Measurements from ENCODE around the gene ZNF605.
"Not testable (repeated sequence)": the region's sequence is repeated elsewhere in the genome, so short reads cannot be mapped to it uniquely, and the experiment has no call there.

ZNF605 gene

GRCh38 chr12:132907216-132907615 is 48.9 kb downstream of the ZNF605 start:
- DNase-seq (ENCODE audit: low read depth), result no peak

GRCh38 chr12:132904718-132905328 is 51.3 kb downstream of the ZNF605 start:
- DNase-seq (ENCODE audit: low read depth), result peak; percentile 67

DNA sequence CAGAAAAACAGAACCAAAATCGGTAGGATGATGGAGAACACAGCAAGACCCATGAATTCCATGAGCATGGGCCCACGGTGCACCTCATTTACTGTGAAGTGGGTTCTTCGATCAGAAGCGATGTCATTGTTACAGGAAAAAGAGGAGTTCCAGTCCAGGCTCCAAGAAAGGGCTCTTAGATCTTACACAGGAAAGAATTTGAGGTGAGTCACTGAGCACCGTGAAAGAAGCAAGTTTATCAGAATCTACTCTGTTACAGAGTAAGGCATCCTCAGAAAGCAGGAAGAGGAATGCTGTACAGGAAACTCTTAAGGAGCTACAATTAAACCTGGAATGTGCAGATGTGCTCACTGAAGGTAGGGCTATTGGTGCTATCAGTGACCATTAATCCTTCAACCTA is 57.1 kb downstream of the ZNF605 start:
- DNase-seq (ENCODE audit: low read depth), result no peak

GRCh38 chr12:132888852-132889251 is 67.3 kb downstream of the ZNF605 start:
- DNase-seq (ENCODE audit: low read depth), result no peak

DNA sequence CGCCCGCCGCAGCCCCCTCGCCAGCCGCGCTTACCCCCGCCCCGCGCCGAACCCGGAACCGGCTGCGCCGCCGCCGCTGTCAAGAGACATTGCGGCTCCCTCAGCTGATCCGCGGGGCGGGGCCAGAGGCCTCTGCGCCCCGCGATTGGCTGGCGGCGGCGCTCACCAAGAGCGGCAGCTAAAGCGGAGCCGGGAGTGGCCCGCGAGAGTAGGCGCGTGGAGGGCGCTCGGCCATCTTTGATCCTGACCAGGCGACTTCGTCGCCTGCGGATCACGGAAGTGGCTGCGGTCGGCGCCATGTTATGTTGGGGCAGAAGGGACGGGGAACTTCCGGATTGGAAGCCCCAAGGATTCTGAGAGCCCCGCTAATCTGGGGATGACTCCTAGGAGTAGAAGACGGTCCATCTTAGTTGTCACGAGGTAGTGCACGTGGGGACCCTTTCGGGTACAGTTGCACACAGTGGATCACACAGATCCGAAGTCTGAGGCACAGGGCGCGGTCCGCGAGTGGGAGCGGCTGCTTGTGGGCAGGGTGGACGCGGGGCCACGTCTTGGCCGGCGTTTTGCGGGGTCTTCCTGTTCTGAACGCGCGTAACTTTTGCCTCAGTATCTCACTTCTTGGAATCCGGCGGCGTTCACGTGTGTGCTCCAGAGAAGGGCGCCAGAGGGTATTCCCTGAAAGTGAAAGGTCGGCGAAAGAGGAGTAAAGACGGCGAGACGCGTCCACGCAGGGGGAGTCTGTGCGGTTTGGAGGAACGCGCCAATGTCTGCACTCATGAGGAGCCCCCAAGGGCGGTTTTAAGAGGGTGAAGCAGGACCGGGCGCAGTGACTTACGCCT is 68.4 kb downstream of the ZNF605 start, which contains the start of gene CHFR:
Gene CHFR (minus strand): TSS at position 93 of the 839 bp plus-strand sequence. CDS start 277 bp downstream, outside the sequence.
- peak; percentile 93 for DNase-seq (ENCODE audit: low read depth)

DNA sequence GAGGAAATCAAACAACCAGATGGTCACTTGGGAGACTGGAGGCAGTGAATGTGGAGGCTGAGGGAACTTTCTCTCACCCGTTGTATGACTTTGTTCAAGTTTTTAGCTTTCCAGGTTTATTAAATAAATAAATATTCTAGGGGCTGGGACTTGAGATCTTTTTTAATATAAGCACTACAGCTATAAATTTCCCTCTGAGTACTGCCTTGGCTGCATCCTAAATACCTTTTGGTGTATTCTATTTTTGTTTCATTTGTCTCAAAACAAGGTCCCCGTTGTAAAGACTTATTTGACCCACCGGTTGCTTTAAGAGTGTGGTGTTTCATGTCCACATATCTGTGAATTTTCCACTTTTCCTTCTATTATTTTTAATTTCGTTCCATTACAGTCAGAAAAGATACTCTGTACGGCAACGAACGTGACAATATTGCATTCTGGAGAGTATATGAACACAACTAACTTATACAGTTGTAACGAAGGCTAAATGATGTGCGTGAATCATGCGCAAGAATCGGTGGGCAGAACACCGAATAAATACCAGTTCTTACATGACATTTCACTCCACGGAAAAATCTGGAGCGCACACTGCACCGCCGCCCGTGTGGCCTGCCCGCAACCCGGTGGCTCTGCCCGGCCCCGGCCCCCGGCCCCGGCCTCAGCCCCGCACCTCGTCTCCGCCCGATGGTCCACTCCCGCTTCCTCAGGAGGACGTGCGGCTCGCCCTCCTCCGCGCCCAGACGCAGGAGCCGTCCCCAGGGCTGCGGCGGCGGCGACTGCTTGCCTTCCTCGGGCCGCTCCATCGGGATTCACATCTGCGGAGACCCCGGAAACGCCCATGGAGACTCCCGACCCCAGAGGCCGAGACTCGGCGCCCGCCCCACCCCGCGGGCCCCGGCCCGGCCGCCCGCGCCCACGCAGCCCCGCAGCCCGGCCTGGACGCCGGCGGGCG is 69.3 kb downstream of the ZNF605 start:
- no peak for DNase-seq (ENCODE audit: low read depth)

- no peak for DNase-seq (ENCODE audit: low read depth)
Observed at GRCh38 chr12:132881818-132882217, 74.3 kb downstream of the ZNF605 start.

GRCh38 chr12:132874620-132875019 is 81.5 kb downstream of the ZNF605 start:
- not testable (repeated sequence) for DNase-seq (ENCODE audit: low read depth)

DNA sequence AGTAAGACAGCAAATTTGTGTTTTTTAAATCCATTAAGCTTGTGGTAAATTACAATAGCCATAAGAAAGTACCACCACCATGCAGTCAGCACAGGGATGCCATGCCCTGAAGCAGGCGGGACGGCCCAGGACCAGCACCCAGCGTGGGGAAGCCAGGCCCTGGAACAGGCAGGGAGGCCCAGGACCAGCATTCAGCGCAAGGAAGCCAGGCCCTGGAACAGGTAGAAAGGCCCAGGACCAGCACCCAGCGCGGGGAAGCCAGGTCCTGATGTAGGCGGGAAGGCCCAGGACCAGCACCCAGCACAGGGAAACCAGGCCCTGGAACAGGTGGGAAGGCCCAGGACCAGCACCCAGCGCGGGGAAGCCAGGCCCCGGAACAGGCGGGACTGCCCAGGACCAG is 81.9 kb downstream of the ZNF605 start:
- DNase-seq (ENCODE audit: low read depth), result no peak

DNA sequence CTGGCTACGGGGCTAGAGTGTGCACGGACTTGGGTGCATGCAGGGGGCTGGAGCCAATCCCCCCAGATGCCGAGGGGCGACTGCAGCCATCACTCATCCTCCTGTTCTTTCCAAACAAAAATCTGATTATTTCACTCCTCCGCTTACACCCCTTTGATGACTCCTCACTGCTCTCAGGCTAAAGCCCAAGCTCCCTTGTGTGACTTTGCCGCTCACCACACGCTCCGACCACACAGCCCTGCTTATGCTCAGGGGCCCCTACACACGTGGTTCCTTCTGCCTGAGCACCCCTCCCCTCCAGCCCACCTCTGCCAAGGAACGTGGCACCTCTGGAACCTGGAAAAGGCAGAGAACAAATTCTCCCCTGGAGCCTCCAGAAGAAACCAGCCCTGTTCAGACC is 82.4 kb downstream of the ZNF605 start:
- DNase-seq (ENCODE audit: low read depth), result no peak

DNA sequence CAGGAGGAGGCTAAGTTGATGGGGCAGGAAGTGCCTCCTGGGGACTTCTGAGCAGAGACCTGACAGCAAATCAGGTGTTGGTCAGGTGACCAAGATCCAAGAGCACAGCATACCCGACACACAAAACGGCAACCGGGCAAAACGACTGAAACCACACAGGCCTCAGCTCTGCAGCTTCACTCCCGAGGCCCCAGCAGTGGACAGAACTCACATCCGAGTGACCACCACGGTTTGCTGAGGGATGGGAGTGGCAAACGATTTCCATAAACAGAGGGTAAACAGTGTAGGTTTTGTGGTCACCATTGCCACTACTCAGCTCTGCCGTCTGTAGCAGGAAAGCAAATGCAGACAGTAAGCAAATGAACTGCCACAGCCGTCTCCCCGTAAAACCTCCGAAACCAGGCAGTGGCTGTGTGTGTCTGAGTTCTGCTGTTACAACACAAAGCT is 83.1 kb downstream of the ZNF605 start:
- no peak for DNase-seq (ENCODE audit: low read depth)

- no peak for DNase-seq (ENCODE audit: low read depth)
Observed at GRCh38 chr12:132872073-132872855, 83.8 kb downstream of the ZNF605 start.

DNA sequence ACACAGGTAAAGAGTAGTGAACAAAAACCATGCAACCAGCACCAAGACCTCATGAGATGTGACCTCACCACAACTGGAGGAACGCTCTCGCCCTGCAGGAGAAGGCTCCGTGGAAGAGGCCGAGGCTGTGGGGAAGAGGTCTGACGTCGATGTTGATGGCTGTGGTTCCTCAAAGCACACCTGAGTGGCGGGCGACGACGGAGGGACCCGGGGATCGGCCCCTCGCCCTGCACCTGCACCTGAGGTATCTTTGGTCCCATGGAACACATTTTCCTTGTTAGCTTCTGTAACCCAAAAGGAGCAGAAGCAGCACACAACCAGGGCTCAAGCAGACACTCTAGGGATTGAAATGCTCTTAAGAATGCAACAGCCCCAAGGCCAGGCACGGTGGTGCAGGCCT is 86.6 kb downstream of the ZNF605 start:
- no peak for DNase-seq (ENCODE audit: low read depth)

Measured in T-helper 22 cell (primary cell).